KMS-11 (cell line): ENCODE measurements around the gene NOM1.

ENCODE experiments used
- H2AFZ ChIP-seq: fragments of 200-600 bp; sonication (generic); 2 replicates; pipeline ENCODE4 v1.6.1; 2016; ENCODE audit warnings: antibody characterized with exemption, mixed run types, low read depth
- H3K27ac ChIP-seq: fragments of 200-600 bp; sonication (generic); 2 replicates; pipeline ENCODE4 v1.6.1; 2016; ENCODE audit warnings: mild to moderate bottlenecking, mixed run types
- H3K27me3 ChIP-seq: fragments of 200-600 bp; sonication (generic); 2 replicates; pipeline ENCODE4 v1.6.1; 2017; ENCODE audit warnings: mild to moderate bottlenecking, low read depth, mixed run types, moderate library complexity; ENCODE audit not compliant: insufficient read depth
- H3K36me3 ChIP-seq: fragments of 200-600 bp; sonication (generic); 2 replicates; pipeline ENCODE4 v1.6.1; 2017; ENCODE audit warnings: mild to moderate bottlenecking, mixed run types; ENCODE audit not compliant: insufficient read depth
- H3K4me1 ChIP-seq: fragments of 200-600 bp; sonication (generic); 2 replicates; pipeline ENCODE4 v1.6.1; 2016; ENCODE audit warnings: mild to moderate bottlenecking, low read depth, mixed run types; ENCODE audit not compliant: poor library complexity, severe bottlenecking
- H3K4me2 ChIP-seq: fragments of 200-600 bp; sonication (generic); 2 replicates; pipeline ENCODE4 v1.7.0; 2016; ENCODE audit warnings: mild to moderate bottlenecking, mixed run types
- H3K4me3 ChIP-seq: fragments of 200-600 bp; sonication (generic); IDR thresholded peaks from 2 replicates; pipeline ENCODE4 v1.6.1; 2017; ENCODE audit warnings: low read depth, low read length, mixed read lengths; ENCODE audit not compliant: insufficient read depth
- H3K79me2 ChIP-seq: fragments of 200-600 bp; sonication (generic); 2 replicates; pipeline ENCODE4 v1.6.1; 2016; ENCODE audit warnings: low read depth, mixed run types; ENCODE audit not compliant: insufficient read depth
- H3K9ac ChIP-seq: fragments of 200-600 bp; sonication (generic); 2 replicates; pipeline ENCODE4 v1.6.1; 2016; ENCODE audit warnings: mild to moderate bottlenecking, mixed run types
- H4K20me1 ChIP-seq: fragments of 200-600 bp; sonication (generic); 2 replicates; pipeline ENCODE4 v1.6.1; 2016; ENCODE audit warnings: mild to moderate bottlenecking, mixed run types; ENCODE audit not compliant: insufficient read depth
- TF ChIP-seq, protein P1 (sequence below): fragments of 200-600 bp; sonication (generic); conservative IDR thresholded peaks from 2 replicates; pipeline ENCODE4 v1.6.1; 2017; ENCODE audit warnings: low read depth, mild to moderate bottlenecking, antibody characterized with exemption, low read length, moderate library complexity, mixed read lengths

The NOM1 gene

DNA sequence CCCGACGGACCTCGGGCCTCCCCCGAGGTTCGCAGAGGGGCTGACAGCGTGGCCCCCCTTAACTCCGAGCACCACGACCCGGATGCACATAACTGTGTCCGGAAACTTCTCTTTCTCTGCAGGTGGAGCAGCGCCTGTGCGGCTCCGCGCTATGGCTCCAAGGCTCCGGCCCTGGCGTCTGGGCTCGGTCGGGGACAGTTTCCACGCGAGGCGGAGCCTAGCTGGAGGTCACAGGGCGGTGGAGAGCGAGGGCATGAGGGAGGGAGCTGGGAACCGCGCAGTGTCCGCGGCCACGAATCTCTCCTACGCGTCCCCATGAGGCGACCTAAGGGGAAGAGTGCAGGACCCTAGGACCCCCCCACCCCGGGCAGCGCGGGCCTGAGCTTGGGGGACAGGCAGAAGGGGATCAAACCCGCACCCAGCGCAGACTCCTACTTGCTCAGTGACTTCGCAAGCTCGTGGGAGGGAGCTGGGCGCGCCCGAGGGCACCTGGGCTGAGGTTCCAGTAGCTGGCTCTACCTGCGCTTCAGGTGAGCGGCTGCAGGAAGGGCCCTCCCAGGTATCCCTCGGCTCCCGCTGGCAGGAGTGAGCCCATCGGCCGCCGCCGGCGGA lies 69.6 kb downstream of the NOM1 start:
- Histone ChIP-seq H3K4me2 (no peak overlapping the region), H3K4me3 (no peak overlapping the region), H3K9ac (no peak overlapping the region), H2AFZ (no peak overlapping the region), H3K36me3 (no peaks in the 10 kb centered on the region; the same call in 1 of the 2 replicates), H3K27ac (peak overlapping the region; percentile 92; the same call in 1 of the 2 replicates), H4K20me1 (no peaks in the 10 kb centered on the region), H3K4me1 (peaks cover 47% of the 10 kb centered on the region), H3K27me3 (no peaks in the 10 kb centered on the region), H3K79me2 (peaks cover 11% of the 10 kb centered on the region)
- TF ChIP-seq, protein P1, sequence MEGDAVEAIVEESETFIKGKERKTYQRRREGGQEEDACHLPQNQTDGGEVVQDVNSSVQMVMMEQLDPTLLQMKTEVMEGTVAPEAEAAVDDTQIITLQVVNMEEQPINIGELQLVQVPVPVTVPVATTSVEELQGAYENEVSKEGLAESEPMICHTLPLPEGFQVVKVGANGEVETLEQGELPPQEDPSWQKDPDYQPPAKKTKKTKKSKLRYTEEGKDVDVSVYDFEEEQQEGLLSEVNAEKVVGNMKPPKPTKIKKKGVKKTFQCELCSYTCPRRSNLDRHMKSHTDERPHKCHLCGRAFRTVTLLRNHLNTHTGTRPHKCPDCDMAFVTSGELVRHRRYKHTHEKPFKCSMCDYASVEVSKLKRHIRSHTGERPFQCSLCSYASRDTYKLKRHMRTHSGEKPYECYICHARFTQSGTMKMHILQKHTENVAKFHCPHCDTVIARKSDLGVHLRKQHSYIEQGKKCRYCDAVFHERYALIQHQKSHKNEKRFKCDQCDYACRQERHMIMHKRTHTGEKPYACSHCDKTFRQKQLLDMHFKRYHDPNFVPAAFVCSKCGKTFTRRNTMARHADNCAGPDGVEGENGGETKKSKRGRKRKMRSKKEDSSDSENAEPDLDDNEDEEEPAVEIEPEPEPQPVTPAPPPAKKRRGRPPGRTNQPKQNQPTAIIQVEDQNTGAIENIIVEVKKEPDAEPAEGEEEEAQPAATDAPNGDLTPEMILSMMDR = no peak

DNA sequence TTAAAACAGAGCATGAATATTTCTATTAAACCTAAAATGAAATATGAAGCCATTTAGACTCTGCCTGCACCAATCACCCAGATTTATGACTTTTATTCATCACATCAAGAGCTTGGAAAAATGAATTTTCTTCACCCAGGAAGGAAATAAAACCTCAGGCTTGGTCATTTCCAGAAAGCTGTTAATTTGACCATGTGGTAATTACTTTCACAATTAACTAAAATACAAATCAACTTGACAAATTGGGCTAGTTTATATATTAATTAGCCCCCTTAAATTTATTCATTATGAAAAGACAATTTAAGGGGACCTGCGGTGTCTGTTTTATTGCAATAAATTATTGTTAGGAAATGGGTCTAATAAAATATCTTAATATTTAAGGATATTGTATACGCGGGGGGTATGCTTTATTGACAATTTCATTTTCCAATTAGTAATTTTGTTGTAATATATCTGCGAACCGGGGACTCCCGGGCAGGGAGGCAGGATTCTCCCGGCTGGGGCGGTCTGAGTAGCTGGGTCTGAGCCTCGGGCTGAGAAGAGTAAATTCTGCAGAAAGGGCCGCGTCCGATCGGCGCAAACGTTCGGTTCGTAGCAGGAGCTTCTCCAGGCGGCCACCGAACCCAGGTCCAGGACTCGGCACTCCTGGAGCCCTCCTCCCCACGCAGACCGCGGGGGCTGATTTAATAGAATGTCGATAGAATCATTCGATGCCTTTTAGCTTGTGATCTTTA lies 70.4 kb downstream of the NOM1 start:
- Histone ChIP-seq H3K4me2 (no peak overlapping the region), H3K4me1 (peaks cover 39% of the 10 kb centered on the region), H3K79me2 (peaks cover 3% of the 10 kb centered on the region; the same call in 1 of the 2 replicates), H3K27ac (no peak overlapping the region), H3K4me3 (no peak overlapping the region), H3K27me3 (no peaks in the 10 kb centered on the region), H4K20me1 (no peaks in the 10 kb centered on the region), H3K9ac (no peak overlapping the region), H2AFZ (no peak overlapping the region), H3K36me3 (no peaks in the 10 kb centered on the region)
- TF ChIP-seq, protein P1 = no peak

DNA sequence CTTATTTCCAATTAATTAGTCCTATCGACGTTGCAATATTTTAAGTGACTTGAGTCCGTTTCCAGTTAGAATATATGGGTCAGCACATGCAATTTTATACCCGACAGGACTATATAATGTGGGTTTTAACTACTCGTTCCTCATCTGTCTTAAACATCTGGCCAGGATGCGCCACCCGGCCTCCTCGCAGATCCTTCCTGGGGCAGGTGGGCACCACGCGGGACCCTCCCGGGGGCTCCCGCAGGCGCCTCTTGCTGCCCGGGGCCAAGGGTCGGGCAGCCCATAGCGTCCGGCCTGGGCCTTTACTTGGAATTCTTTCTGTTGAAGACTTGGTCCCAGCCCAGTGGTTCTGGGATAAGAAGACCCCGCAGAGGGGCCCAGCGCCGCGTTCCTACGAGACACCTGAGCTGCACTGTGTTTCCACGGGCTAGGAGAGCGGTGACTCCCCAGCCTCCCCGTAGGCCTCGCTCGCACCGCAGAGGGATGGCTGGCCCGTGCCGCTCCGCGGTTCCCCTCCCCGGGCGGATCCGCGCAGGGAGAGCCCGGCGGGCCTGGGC lies 71.1 kb downstream of the NOM1 start:
- H3K4me1 ChIP-seq = peaks cover 32% of the 10 kb centered on the region
- no peak overlapping the region for H3K4me3 ChIP-seq
- H3K79me2 ChIP-seq = no peaks in the 10 kb centered on the region
- H3K9ac ChIP-seq = no peak overlapping the region
- H3K27me3 ChIP-seq = no peaks in the 10 kb centered on the region
- TF ChIP-seq, protein P1 = no peak
- no peak overlapping the region for H2AFZ ChIP-seq
- no peaks in the 10 kb centered on the region for H4K20me1 ChIP-seq
- H3K27ac ChIP-seq = no peak overlapping the region
- no peak overlapping the region for H3K4me2 ChIP-seq
- H3K36me3 ChIP-seq = no peaks in the 10 kb centered on the region

DNA sequence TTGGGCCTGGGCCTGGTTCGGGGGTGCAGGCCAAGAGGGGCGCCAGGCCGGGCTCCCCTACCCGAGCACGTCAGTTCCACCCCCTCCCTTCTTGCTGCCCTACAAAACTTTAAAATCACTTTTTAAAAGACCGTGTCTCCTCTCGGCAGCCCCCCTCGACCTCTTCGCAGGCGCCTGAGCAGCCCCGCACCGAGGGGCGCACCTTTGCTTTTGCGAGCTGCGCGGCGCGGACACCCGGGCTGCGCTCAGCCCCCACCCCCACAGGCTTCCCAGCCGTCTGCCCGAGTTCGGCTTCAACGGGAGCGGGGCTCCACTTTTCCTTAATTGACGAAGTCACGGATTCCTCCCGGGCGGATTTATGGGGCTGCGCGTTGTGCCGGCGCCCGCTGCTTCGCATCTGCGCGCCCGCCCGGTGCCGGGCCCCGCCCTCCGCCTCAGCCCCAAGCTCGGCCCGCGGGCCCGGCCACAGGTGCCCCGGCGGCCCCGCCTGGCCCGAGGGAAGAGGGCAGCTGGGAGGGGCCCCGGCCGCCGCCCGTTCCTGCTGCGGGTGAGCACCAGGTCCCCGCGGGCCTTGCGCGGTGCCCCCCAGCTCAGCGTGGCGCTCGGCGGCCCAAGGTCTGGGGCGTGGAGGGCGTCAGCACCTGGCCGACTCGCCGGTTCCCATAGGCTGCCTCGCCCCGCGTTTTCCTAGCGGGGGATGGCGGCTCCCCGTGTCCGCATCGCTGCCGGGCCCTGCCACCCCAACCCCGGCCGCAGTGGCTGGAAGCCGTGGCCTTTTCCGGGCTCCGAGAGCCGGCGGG lies 71.8 kb downstream of the NOM1 start:
- no peak overlapping the region for H3K27ac ChIP-seq
- peaks cover 25% of the 10 kb centered on the region for H3K4me1 ChIP-seq
- no peaks in the 10 kb centered on the region for H3K27me3 ChIP-seq
- no peak overlapping the region for H3K9ac ChIP-seq
- H2AFZ ChIP-seq = no peak overlapping the region
- no peak overlapping the region for H3K4me3 ChIP-seq
- H3K79me2 ChIP-seq = no peaks in the 10 kb centered on the region
- no peak overlapping the region for H3K4me2 ChIP-seq
- no peaks in the 10 kb centered on the region for H3K36me3 ChIP-seq
- no peaks in the 10 kb centered on the region for H4K20me1 ChIP-seq
- TF ChIP-seq, protein P1 = no peak
